Measurements from ENCODE around the gene OLFM1.
"Not testable (repeated sequence)": the region's sequence is repeated elsewhere in the genome, so short reads cannot be mapped to it uniquely, and the experiment has no call there.

Gene OLFM1

DNA sequence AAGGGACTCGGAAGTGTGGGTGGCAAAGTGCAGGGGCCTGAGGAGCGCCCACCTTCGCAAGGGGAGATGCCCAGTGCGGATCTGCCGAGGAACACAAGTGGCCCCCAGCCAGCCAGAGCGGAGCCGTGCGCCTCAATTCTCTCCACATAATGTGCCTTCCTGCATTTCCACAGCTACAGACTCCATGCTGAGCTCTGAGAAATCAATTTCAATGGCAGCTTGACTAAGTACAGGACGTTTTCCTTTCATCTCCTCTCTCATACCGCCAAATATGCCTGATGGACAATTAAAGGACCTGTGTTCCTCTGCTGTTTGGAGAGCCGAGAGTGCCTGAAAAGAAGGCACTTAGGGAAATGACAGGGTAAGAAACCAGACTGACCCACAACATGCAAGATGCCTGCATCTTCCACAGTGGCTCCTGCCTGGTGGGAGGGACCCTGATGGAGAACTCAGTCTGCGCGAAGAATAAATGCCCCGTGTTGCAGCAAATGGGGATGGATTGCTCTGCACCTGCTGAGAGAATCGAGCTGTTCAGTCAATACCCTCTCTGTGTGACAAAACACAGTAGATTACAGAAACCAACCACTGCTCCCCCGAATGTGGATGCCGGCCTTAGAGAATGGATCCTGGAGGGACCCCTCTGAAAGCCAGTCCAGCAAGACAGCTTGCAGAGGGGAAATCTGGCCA is 38.6 kb upstream of the OLFM1 start:
- TF ChIP-seq POLR2A (IDR thresholded peaks at IDR 0.05; ENCODE audit: low read depth, low read length), result no peak
- DNase-seq (ENCODE audit: insufficient read length, low spot score) (no peak), FAIRE-seq (no peak)

DNA sequence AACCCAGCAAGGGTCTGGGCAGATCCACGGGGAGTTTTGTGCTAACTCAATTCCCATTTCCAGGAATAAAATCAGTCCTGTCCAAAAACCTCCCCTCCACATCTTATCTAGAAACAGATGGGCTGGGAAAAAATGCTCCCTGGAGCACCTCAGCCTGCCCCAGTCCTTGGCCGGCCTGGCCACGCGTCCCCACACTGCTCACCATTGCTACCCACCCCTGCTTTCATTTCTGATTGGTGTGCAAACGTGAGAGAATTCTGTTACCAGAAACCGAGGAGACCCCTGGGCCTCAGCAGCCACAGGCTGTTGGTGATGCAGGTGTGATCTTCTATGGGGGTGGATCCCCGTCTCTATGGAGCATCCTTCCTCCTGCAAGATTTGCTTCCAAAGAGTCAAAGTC is 38.0 kb upstream of the OLFM1 start:
- no peak for FAIRE-seq
- no peak for TF ChIP-seq POLR2A (IDR thresholded peaks at IDR 0.05; ENCODE audit: low read depth, low read length)
- no peak for DNase-seq (ENCODE audit: insufficient read length, low spot score)

DNA sequence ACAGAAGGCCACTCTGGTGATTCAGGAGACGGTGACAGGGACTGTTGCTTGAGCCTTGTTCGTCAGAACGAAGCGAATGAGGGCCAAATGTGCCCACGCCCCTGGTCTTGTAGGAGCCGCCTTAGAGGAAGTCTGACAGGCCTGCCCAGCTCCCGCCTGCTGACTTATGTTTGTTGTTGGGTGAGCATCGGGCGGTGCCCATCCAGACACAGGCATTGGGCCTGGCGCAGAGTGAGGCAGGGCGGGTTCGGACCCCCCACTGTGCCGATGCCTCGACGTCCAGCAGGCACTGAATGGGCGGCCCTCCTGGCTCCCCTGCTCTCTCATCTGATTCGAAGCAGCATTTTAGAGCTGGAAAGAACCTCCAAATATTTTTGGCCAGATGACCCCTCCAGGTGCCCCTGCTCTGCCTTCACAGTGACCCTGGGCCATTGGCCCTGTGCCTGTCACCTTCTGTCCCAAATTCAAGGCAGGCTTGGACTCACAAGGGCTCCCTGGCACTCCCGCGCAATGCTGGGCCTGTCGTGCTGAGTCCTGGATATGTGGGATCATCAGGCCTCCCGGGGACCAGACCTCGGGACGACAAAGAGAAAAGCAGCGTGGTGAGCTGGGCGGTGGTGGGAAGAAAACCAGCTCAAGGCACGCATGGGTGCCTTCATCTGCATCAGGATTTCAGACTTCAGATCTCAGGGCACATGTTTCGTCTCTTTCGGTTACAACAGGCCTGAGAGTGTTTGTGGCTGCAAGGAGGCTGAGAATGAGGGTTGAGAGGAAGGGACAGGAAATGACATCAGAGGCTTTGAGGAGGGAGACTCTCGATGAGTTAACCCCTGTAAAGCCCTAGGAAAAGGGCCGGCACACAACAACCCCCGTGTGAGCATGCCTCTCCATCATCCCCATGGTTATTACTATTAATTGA is 37.1 kb upstream of the OLFM1 start:
- DNase-seq (ENCODE audit: insufficient read length, low spot score) (no peak), FAIRE-seq (no peak)
- no peak for TF ChIP-seq POLR2A (IDR thresholded peaks at IDR 0.05; ENCODE audit: low read depth, low read length)

DNA sequence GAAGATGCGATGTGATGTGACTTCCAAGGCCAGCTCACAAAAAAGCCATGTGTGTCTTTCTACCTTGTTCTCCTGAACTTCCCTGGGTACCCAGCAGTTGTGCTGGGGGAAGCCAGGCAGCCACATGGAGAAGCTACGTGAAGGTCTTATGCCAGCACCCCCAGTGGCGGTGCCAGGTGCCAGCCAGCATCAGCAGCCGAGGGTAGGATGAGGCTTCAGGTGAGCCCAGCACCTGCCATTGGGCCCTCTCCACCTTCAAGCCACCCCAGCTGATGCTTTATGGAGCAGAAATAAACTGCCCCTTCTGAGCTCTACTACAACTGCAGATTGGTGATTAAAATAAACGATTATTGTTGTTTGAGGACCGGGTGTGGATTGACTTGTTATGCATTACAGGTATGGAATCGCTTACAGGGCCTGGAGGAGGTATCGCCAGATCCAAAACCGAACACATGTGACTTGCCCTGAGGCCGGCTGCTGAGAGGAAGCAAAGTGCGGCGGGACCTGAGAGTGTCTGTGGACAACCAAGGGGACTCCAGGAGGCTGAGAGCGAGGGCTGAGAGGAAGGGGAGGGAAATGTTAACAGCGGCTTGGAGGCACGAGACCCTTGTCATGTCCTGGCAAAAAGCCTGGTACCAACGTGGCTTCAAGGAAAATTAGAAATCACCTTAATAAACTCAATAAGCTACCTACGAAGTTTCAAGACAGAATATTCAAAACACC is 36.0 kb upstream of the OLFM1 start:
- FAIRE-seq (no peak), DNase-seq (ENCODE audit: insufficient read length, low spot score) (no peak)
- TF ChIP-seq POLR2A (IDR thresholded peaks at IDR 0.05; ENCODE audit: low read depth, low read length), result no peak

DNA sequence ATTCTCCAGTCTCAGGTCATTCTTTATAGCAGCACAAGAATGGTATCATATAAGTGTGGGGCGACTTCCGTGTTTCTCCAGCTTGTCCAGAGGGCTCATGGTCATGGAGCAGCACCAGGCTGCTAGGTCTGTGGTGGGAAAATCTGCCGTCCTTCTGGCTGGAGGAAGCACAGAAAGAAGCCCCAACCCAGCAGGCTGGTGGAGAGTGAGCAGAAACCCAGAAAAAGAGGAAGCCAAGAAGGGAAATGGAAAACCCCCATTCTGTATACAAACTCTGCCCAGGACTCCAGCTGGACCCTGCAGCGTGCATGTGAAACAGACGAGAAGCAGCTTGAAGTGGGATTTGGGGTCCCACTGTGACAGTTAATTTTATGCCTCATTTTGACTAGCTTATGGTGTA is 34.3 kb upstream of the OLFM1 start:
- FAIRE-seq, result no peak
- no peak for TF ChIP-seq POLR2A (IDR thresholded peaks at IDR 0.05; ENCODE audit: low read depth, low read length)
- DNase-seq (ENCODE audit: insufficient read length, low spot score), result no peak

DNA sequence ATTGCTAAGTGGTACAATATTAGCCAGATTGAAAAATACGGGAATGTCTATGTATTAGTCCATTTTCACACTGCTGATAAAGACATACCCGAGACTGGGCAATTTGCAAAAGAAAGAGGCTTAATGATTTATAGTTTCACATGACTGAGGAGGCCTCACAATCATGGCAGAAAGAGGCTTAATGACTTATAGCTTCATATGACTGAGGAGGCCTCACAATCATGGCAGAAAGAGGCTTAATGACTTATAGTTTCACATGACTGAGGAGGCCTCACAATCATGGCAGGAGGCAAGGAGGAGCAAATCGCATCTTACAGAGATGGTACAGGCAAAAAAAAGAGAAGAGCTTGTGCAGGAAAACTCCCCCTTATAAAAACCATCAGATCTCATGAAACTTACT is 32.3 kb upstream of the OLFM1 start:
- FAIRE-seq (no peak), DNase-seq (ENCODE audit: insufficient read length, low spot score) (no peak)
- no peak for TF ChIP-seq POLR2A (IDR thresholded peaks at IDR 0.05; ENCODE audit: low read depth, low read length)

DNA sequence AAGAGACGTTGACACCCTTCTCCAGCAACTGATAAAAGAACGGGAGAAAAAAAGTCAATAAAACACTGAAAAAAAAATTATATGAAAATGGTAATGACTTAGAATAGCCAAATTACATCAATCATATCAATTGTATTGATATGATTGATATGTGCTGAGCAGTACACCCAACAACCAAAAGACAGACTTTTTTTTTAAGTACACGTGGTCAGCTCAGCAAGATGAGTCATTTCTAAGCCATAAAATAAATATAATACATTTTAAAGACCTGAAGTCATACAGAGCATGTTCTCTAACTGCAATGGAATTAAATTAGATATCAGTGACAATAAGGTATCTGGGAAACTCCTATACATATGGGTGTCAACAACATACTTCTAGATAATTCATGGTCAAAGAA is 30.9 kb upstream of the OLFM1 start:
- no peak for FAIRE-seq
- no peak for DNase-seq (ENCODE audit: insufficient read length, low spot score)
- TF ChIP-seq POLR2A (IDR thresholded peaks at IDR 0.05; ENCODE audit: low read depth, low read length), result no peak

DNA sequence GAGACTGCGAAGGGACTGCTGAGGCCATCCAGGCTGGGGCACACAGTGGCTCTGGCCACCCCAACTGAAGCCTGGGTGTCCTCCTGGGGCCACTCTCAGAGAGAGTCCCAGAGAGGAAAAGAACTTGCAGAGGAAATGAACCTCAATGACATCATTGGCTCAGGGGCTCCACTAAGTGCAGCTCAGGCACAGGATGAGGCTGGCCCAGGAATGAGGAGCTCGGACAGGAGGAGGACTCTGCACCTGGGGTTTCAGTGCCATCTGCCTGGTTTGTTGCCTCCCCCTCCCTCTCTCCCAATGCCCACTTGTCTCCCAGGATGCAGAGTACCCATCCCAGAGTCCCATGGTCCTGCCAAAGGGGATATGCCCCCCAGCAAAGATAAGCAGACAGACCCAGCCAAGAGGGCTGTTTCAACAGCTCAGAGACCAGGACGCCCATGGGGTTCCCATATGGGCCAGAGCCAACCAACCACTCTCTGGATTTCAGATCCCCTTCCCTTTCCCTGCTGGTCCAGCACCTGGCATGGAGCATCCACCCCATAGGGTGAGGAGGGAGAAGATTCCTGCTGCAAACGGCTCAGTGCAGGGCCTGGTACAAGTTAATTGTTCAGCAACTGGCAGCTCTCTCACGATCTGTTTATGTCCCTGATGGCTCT is 26.9 kb upstream of the OLFM1 start:
- DNase-seq (ENCODE audit: insufficient read length, low spot score), result no peak
- FAIRE-seq, result no peak
- TF ChIP-seq POLR2A (IDR thresholded peaks at IDR 0.05; ENCODE audit: low read depth, low read length), result no peak

DNA sequence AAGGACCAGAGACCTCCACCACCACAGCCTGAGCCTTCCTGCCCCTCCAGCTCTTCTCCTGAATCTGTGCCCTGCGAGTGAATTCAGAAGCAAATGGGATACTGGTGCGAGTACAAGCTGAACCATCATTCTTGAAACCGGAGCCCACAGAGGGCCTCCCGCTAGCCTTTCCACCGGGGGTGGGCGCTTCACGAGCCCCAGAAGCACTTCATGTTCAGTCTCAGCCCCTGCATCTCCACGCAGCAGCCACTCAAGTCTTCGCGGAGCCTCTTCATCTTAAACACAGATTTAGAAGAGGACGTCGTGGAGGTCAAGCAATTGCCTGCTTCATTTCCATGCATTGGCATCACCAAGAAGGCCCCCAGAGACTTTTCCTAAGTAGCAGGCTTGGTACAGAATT is 26.0 kb upstream of the OLFM1 start:
- TF ChIP-seq POLR2A (IDR thresholded peaks at IDR 0.05; ENCODE audit: low read depth, low read length), result no peak
- DNase-seq (ENCODE audit: insufficient read length, low spot score) (no peak), FAIRE-seq (no peak)

DNA sequence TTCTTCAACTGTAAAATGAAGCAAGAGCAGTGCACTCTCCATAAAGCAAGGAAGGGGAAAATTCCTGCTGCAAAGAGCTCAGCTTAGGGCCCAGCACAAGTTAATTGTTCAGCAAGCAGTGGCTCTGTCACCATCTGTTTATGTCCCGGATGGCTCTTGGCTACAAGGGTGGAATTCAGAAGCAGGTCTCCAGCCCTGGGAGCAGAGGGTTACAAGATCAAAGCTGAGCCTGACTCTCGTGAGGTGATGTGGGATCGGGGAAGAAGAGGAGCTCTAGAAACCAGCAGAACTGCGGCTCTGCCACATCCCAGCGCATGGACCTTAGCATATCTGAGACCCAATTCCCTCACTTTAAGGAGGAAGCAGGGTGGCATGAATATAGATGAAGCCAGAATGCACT is 25.2 kb upstream of the OLFM1 start:
- no peak for FAIRE-seq
- no peak for DNase-seq (ENCODE audit: insufficient read length, low spot score)
- no peak for TF ChIP-seq POLR2A (IDR thresholded peaks at IDR 0.05; ENCODE audit: low read depth, low read length)

DNA sequence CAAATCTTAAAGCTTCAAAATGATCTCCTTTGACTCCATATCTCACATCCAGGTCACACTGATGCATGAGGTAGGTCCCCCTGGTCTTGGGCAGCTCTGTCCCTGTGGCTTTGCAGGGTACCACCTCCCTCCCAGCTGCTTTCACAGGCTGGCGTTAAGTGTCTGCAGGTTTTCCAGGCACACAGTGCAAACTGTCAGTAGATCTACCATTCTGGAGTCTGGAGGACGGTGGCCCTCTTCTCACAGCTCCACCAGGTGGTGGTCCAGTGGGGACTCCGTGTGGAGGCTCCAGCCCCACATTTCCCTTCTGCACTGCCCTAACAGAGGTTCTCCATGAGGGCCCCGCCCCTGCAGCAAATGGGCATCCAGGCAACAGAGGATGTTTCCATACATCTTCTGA is 24.0 kb upstream of the OLFM1 start:
- not testable (repeated sequence) for DNase-seq (ENCODE audit: insufficient read length, low spot score); FAIRE-seq

DNA sequence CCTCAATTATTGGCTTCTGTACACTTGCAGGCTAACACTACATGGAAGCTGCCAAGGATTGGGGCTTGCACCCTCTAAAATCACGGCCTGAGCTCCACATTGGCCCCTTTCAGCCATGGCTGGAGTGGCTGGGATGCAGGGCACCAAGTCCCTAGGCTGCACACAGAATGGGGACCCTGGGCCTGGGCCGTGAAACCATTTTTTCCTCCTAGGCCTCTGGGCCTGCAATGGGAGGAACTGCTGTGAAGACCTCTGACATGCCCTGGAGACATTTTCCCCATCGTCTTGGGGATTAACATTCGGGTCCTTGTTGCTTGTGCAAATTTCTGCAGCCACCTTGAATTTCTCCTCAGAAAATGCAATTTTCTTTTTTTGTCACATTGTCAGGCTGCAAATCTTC is 23.6 kb upstream of the OLFM1 start:
- not testable (repeated sequence) for FAIRE-seq; DNase-seq (ENCODE audit: insufficient read length, low spot score)

DNA sequence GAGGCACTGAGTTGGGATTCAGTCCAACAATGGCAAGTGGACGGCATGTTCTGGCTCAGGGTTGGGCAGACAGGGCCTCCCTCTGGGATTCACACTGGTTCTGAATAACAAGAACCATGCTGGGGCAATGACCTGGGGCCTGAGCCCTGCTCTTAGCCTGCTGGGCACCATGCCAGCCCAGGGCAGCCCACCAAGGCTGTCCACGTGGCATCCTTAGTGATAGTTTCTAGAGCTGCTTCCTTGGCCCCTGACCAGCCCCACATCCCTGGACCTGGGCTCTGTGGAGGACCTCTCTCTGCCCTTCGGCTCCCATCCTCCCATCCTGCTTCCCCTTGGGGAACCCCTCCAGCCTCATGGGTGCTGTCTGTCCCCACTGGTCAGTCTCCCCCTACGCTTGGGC is 22.3 kb upstream of the OLFM1 start:
- no peak for TF ChIP-seq POLR2A (IDR thresholded peaks at IDR 0.05; ENCODE audit: low read depth, low read length)
- DNase-seq (ENCODE audit: insufficient read length, low spot score) (no peak), FAIRE-seq (no peak)

DNA sequence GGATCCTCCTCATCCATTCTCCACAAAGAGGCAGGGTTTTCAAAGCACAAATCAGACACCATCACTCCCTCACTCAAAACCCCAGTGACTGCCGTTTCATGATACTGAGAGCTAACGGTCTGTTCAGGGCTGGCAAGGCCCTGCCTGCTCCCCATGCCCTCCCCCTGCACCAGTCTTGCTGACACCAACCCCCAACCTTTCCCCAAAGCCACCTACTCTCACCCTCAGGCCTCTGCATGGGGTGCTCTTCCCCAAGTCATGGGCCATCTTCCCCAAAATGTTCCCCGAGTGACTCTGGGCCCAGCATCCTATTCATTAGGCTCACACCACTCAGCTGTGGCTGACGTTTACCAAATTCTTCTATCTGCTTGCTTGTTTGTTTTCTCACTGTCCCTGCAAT is 21.7 kb upstream of the OLFM1 start:
- no peak for DNase-seq (ENCODE audit: insufficient read length, low spot score)
- FAIRE-seq, result no peak
- no peak for TF ChIP-seq POLR2A (IDR thresholded peaks at IDR 0.05; ENCODE audit: low read depth, low read length)

Data from H54 (cell line).